ENCODE measurements around the gene HSD17B4. TPM values are rescaled to one million over a fixed set of nuclear protein-coding genes. Genes with fewer than 3 reads are reported as not detected.

HSD17B4 gene
- total and polyA plus RNA-seq, 9 of the 15 experiments (the other 6 are each of a cell fraction or from before 2014, with no cell fraction given): 50.6 to 187 (median 94.6) TPM

DNA sequence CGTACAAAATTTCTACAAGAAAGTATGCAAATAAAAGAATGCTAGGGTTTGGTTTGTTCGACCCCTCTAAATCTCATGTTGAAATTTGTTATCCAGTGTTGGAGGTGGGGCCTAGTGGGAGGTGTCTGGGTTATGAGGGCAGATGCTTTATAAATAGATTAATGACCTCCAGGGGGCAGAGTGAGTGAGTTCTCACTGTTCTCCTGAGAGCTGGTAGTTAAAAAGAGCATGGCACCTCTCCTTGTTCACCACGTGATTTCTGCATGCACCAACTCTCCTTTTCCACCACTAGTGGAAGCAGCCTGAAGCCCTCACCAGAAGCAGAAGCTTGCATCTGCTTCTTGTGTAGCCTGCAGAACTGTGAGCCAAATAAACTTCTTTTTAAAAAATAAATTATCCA is 126.6 kb downstream of the HSD17B4 start (continued):
- TF ChIP-seq, protein P1, sequence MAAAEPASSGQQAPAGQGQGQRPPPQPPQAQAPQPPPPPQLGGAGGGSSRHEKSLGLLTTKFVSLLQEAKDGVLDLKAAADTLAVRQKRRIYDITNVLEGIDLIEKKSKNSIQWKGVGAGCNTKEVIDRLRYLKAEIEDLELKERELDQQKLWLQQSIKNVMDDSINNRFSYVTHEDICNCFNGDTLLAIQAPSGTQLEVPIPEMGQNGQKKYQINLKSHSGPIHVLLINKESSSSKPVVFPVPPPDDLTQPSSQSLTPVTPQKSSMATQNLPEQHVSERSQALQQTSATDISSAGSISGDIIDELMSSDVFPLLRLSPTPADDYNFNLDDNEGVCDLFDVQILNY (CRISPR knock-in tag; IDR thresholded peaks at IDR 0.05): no peak
- TF ChIP-seq, protein P2, sequence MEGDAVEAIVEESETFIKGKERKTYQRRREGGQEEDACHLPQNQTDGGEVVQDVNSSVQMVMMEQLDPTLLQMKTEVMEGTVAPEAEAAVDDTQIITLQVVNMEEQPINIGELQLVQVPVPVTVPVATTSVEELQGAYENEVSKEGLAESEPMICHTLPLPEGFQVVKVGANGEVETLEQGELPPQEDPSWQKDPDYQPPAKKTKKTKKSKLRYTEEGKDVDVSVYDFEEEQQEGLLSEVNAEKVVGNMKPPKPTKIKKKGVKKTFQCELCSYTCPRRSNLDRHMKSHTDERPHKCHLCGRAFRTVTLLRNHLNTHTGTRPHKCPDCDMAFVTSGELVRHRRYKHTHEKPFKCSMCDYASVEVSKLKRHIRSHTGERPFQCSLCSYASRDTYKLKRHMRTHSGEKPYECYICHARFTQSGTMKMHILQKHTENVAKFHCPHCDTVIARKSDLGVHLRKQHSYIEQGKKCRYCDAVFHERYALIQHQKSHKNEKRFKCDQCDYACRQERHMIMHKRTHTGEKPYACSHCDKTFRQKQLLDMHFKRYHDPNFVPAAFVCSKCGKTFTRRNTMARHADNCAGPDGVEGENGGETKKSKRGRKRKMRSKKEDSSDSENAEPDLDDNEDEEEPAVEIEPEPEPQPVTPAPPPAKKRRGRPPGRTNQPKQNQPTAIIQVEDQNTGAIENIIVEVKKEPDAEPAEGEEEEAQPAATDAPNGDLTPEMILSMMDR (IDR thresholded peaks at IDR 0.05 in 2 of 3, conservative IDR thresholded peaks at IDR 0.05 in 1 of 3; ENCODE audit: insufficient read depth in 2 of 3, low read depth in 1 of 3, low read length in 3 of 3): peak; percentile 21 to 57 (median 49)

DNA sequence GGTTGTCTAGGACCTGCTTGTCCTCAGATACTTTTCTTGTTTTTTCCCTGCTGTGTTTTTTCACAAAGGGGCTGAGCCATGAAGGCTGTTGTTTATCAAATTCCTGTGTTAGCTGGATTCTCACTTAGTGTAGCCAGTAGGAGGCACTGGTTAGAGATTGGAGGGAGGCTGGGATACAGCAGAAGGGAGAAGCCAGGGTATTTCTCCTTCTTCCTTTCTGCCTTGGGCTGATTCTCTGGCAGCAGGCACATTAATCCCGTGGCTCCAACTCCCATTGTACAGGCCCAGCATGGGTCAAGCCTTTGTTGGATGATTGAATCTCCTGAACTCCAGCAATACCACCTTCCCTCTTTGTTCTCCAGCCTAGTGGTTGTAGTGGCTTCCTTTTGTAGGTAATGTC is 130.7 kb downstream of the HSD17B4 start:
- no peak overlapping the region for H2AFZ ChIP-seq (ENCODE audit: low read depth, low read length)
- no peaks in the 10 kb centered on the region for H3K27me3 ChIP-seq (ENCODE audit: control insufficient read depth in 2 of 2, insufficient read depth in 2 of 2, low read length in 2 of 2)
- no peak overlapping the region for H3K27ac ChIP-seq (ENCODE audit: extremely low read depth, low read depth, low read length)
- DNase-seq (ENCODE audit: extremely low read depth in 1 of 4, low spot score in 3 of 4): no peak
- no peak overlapping the region for H3K4me2 ChIP-seq (ENCODE audit: insufficient read depth, low read length)
- FAIRE-seq: no peak
- no peaks in the 10 kb centered on the region for H3K9me1 ChIP-seq (ENCODE audit: control insufficient read depth, insufficient read depth, low read length)
- no peaks in the 10 kb centered on the region for H3K36me3 ChIP-seq (ENCODE audit: control insufficient read depth, insufficient read depth, low read length)
- no peak for ATAC-seq
- TF ChIP-seq XRCC5 (IDR thresholded peaks at IDR 0.05; ENCODE audit: low read depth, low read length): no peak
- TF ChIP-seq, protein P2 (IDR thresholded peaks at IDR 0.05 in 2 of 3, conservative IDR thresholded peaks at IDR 0.05 in 1 of 3; ENCODE audit: insufficient read depth in 2 of 3, low read depth in 1 of 3, low read length in 3 of 3): 0 out of 6 replicates have a peak, but pooled peaks of 1 of the 3 experiments have one; percentile 5
- TF ChIP-seq, protein P3, sequence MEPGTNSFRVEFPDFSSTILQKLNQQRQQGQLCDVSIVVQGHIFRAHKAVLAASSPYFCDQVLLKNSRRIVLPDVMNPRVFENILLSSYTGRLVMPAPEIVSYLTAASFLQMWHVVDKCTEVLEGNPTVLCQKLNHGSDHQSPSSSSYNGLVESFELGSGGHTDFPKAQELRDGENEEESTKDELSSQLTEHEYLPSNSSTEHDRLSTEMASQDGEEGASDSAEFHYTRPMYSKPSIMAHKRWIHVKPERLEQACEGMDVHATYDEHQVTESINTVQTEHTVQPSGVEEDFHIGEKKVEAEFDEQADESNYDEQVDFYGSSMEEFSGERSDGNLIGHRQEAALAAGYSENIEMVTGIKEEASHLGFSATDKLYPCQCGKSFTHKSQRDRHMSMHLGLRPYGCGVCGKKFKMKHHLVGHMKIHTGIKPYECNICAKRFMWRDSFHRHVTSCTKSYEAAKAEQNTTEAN (CRISPR knock-in tag; IDR thresholded peaks at IDR 0.05): no peak
- H3K4me1 ChIP-seq (replicated peaks in 1 of 2; ENCODE audit: control insufficient read depth in 2 of 2, insufficient read depth in 2 of 2, low read length in 2 of 2): no peaks in the 10 kb centered on the region
- BruUV-seq (replicated peaks): no TSS peak
- no peaks in the 10 kb centered on the region for H3K79me2 ChIP-seq (ENCODE audit: control insufficient read depth, insufficient read depth, low read length)
- intact Hi-C loops (cut with micrococcal nuclease): loop anchor here (5.0 kb wide), 1 partner anchor 169 kb away; no protein-coding TSS in a partner anchor
- no peak overlapping the region for H3K9ac ChIP-seq (ENCODE audit: insufficient read depth in 1 of 2, low read depth in 2 of 2, low read length in 2 of 2)
- in situ Hi-C loops (cut with MboI): no loop called here
- 0% methylated on average over 1 of the region's 1 CpG for WGBS (ENCODE audit: insufficient coverage, low coverage, missing lambda C conversion rate)
- ChIA-PET CTCF (ENCODE audit: low intra/inter-chr PET ratio) (no interaction called here), POLR2A (no interaction called here)
- no peaks in the 10 kb centered on the region for H4K20me1 ChIP-seq (replicated peaks; ENCODE audit: control insufficient read depth, insufficient read depth, low read length)
- no peaks in the 10 kb centered on the region for H3K9me3 ChIP-seq (replicated peaks; ENCODE audit: control insufficient read depth, insufficient read depth, low read depth, low read length)
- H3K4me3 ChIP-seq: no peak overlapping the region
